Sigmoid colon (tissue), 4 donors: ENCODE results near the gene CEP63.

Experiments used
- EP300 ChIP-seq, 4 donors: sonication (generic); formaldehyde crosslinking; IDR thresholded peaks; one replicate each; pipeline ENCODE4 v1.6.1; 2017; ENCODE audit warnings: antibody characterized with exemption in 4 of 4
- POLR2A ChIP-seq, 2 donors: fragments of 450-650 bp; IDR thresholded peaks; one replicate each; pipeline ENCODE4 v1.6.1; 2016; ENCODE audit warnings: antibody characterized with exemption in 2 of 2, mild to moderate bottlenecking in 2 of 2, moderate library complexity in 2 of 2
- POLR2AphosphoS5 ChIP-seq, 4 donors: sonication (generic); formaldehyde crosslinking; IDR thresholded peaks; one replicate each; pipeline ENCODE4 v1.6.1; 2017; ENCODE audit warnings: antibody characterized with exemption in 4 of 4
- TF ChIP-seq, protein P1 (sequence below), 4 experiments: fragments of 450-650 bp in 3 of 4; fragments of 200-600 bp in 1 of 4; IDR thresholded peaks; one replicate each; pipeline ENCODE4 v1.5.1; 2016 to 2019; ENCODE audit warnings: antibody characterized with exemption in 4 of 4, mild to moderate bottlenecking in 3 of 4, moderate library complexity in 2 of 4

DNA sequence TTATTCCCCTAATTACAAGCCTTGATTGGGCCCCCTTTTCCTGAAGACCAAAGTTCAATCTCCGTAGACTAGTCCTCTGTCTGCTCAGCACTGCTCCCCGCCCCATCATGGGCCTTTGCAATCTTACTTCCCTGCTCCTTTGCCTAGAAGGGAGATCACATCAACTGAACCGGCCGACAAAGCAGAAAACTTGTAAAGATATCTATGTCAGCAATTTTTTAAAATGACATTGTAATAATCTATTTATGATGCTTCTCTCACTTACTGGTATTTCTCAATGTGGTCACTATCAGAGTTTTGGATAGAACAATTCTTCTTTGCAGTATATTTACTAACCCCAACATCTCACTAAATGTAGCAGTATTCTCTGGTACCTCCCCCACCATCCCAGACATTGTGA, 17.3 kb upstream of the CEP63 start:
- TF ChIP-seq, protein P1, sequence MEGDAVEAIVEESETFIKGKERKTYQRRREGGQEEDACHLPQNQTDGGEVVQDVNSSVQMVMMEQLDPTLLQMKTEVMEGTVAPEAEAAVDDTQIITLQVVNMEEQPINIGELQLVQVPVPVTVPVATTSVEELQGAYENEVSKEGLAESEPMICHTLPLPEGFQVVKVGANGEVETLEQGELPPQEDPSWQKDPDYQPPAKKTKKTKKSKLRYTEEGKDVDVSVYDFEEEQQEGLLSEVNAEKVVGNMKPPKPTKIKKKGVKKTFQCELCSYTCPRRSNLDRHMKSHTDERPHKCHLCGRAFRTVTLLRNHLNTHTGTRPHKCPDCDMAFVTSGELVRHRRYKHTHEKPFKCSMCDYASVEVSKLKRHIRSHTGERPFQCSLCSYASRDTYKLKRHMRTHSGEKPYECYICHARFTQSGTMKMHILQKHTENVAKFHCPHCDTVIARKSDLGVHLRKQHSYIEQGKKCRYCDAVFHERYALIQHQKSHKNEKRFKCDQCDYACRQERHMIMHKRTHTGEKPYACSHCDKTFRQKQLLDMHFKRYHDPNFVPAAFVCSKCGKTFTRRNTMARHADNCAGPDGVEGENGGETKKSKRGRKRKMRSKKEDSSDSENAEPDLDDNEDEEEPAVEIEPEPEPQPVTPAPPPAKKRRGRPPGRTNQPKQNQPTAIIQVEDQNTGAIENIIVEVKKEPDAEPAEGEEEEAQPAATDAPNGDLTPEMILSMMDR (IDR thresholded peaks at IDR 0.05), result no peak
- TF ChIP-seq POLR2AphosphoS5 (IDR thresholded peaks at IDR 0.05) (no peak), POLR2A (IDR thresholded peaks at IDR 0.05) (no peak), EP300 (IDR thresholded peaks at IDR 0.05) (no peak)
